ENCODE measurements around the gene CDC25A. TPM values are rescaled to one million over a fixed set of nuclear protein-coding genes. Genes with fewer than 3 reads are reported as not detected.

Gene CDC25A
- total and polyA plus RNA-seq, 2 of the 13 experiments (the other 11 are each of a cell fraction or from before 2014, with no cell fraction given) = 7.9 to 45.4 TPM

GRCh38 chr3:48187301-48187578 lies 977 bp downstream of the CDC25A start (continued):
- TF ChIP-seq SIN3A (IDR thresholded peaks at IDR 0.05; ENCODE audit: borderline replicate concordance, low read depth, low read length) = peak; percentile 20; the same call in 1 of the 2 replicates
- TF ChIP-seq ZNF136 (CRISPR knock-in tag; IDR thresholded peaks at IDR 0.05; ENCODE audit: low read depth) = 0 out of 2 replicates have a peak, but pooled peaks have one; percentile 34
- TF ChIP-seq ZNF143 (CRISPR knock-in tag; IDR thresholded peaks at IDR 0.05) = peak; percentile 30; the same call in 1 of the 2 replicates
- no peak for TF ChIP-seq NFIC (IDR thresholded peaks at IDR 0.05; ENCODE audit: low read length)
- TF ChIP-seq ZNF605 (CRISPR knock-in tag; IDR thresholded peaks at IDR 0.05) = 0 out of 2 replicates have a peak, but pooled peaks have one; percentile 14
- TF ChIP-seq, protein P1, sequence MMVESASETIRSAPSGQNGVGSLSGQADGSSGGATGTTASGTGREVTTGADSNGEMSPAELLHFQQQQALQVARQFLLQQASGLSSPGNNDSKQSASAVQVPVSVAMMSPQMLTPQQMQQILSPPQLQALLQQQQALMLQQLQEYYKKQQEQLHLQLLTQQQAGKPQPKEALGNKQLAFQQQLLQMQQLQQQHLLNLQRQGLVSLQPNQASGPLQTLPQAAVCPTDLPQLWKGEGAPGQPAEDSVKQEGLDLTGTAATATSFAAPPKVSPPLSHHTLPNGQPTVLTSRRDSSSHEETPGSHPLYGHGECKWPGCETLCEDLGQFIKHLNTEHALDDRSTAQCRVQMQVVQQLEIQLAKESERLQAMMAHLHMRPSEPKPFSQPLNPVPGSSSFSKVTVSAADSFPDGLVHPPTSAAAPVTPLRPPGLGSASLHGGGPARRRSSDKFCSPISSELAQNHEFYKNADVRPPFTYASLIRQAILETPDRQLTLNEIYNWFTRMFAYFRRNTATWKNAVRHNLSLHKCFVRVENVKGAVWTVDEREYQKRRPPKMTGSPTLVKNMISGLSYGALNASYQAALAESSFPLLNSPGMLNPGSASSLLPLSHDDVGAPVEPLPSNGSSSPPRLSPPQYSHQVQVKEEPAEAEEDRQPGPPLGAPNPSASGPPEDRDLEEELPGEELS (CRISPR knock-in tag; IDR thresholded peaks at IDR 0.05) = no peak

- in situ Hi-C loops (cut with HindIII; ENCODE audit: extremely low pct_ligation_motif_present, low pct_unique_long_range_greater_than_20kb) (no loop called here), intact Hi-C loops (cut with micrococcal nuclease; ENCODE audit: unreplicated experiment) (no loop called here)
- Histone ChIP-seq H3K36me3 (replicated peaks in 1 of 2; ENCODE audit: control insufficient read depth in 1 of 2, insufficient read depth in 2 of 2, low read length in 2 of 2) (peaks cover 0 to 42% of the 10 kb centered on the region in 2 experiments; a peak in 4 of 5 replicates), H3K27ac (ENCODE audit: extremely low read length, insufficient read depth, low read length) (peak overlapping the region; percentile 78), H3K4me3 (replicated peaks in 1 of 3; ENCODE audit: insufficient read depth in 1 of 3, low read depth in 2 of 3, low read length in 3 of 3) (peak overlapping the region; percentile 66 to 91 (median 80)), H3K9me3 (ENCODE audit: low read length) (no peaks in the 10 kb centered on the region), H3K9ac (ENCODE audit: insufficient read depth, low read depth, low read length) (peak overlapping the region; percentile 89), H3K27me3 (ENCODE audit: control insufficient read depth in 1 of 2, insufficient read depth in 2 of 2, low read length in 2 of 2) (no peaks in the 10 kb centered on the region), H3K4me1 (ENCODE audit: insufficient read depth, low read length) (peaks cover 75% of the 10 kb centered on the region), H3K79me2 (ENCODE audit: insufficient read depth, low read length) (peaks cover 40% of the 10 kb centered on the region), H2AFZ (ENCODE audit: low read length) (peak overlapping the region; percentile 48), H3K4me2 (ENCODE audit: low read depth, low read length) (peak overlapping the region; percentile 91), H4K20me1 (ENCODE audit: insufficient read depth, low read length) (no peaks in the 10 kb centered on the region)
- TF ChIP-seq YEATS2 (CRISPR knock-in tag; IDR thresholded peaks at IDR 0.05; ENCODE audit: borderline replicate concordance) = peak; percentile 9; the same call in 1 of the 2 replicates
- TF ChIP-seq, protein P2, sequence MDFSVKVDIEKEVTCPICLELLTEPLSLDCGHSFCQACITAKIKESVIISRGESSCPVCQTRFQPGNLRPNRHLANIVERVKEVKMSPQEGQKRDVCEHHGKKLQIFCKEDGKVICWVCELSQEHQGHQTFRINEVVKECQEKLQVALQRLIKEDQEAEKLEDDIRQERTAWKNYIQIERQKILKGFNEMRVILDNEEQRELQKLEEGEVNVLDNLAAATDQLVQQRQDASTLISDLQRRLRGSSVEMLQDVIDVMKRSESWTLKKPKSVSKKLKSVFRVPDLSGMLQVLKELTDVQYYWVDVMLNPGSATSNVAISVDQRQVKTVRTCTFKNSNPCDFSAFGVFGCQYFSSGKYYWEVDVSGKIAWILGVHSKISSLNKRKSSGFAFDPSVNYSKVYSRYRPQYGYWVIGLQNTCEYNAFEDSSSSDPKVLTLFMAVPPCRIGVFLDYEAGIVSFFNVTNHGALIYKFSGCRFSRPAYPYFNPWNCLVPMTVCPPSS (IDR thresholded peaks at IDR 0.05) = no peak
- 0 out of 2 replicates have a peak, but pooled peaks have one; percentile 51 for TF ChIP-seq DMAP1 (CRISPR knock-in tag; IDR thresholded peaks at IDR 0.05)
- ChIA-PET CTCF (ENCODE audit: low intra/inter-chr PET ratio, low total read pairs) (no interaction called here), POLR2A (interaction anchor here (2.6 kb wide), 1 partner anchor 98 kb away, joined by 12 read pairs; no protein-coding TSS in a partner anchor)
- 13% methylated on average over 7 of the region's 7 CpGs for WGBS (ENCODE audit: low lambda C conversion rate)
- FAIRE-seq = peak; percentile 8
- no peak for DNase-seq (ENCODE audit: low spot score)
- no TSS peak for BruUV-seq (replicated peaks)
- no peak for ATAC-seq
Observed at GRCh38 chr3:48186631-48187300, 1.5 kb downstream of the CDC25A start.
